Muscle layer of duodenum (tissue), 2 donors: Measurements from ENCODE around the gene VSTM2B.

Experiments
- H3K27ac ChIP-seq: one replicate; pipeline ENCODE4 v1.7.0; 2013; ENCODE audit warnings: mild to moderate bottlenecking, low read length
- H3K27me3 ChIP-seq: one replicate; pipeline ENCODE4 v1.7.0; 2013; ENCODE audit warnings: low read depth, mild to moderate bottlenecking, control low read depth, low read length
- H3K36me3 ChIP-seq, 2 donors: one replicate each; pipeline ENCODE4 v1.7.0; 2013; ENCODE audit warnings: low read length in 2 of 2, control low read depth in 1 of 2, mild to moderate bottlenecking in 1 of 2; ENCODE audit not compliant: insufficient read depth in 2 of 2, control insufficient read depth in 1 of 2
- H3K4me1 ChIP-seq, 2 donors: one replicate each; pipeline ENCODE4 v1.7.0; 2013; ENCODE audit warnings: low read length in 2 of 2, mild to moderate bottlenecking in 2 of 2, control low read depth in 1 of 2, moderate library complexity in 1 of 2; ENCODE audit not compliant: insufficient read depth in 2 of 2, control insufficient read depth in 1 of 2
- H3K4me3 ChIP-seq, 2 donors: one replicate each; pipeline ENCODE4 v1.7.0; 2013; ENCODE audit warnings: low read length in 2 of 2, low read depth in 1 of 2, mild to moderate bottlenecking in 1 of 2
- H3K9me3 ChIP-seq, 2 donors: one replicate each; pipeline ENCODE4 v1.7.0; 2013; ENCODE audit warnings: low read length in 2 of 2, control low read depth in 1 of 2, mild to moderate bottlenecking in 1 of 2; ENCODE audit not compliant: control insufficient read depth in 1 of 2
- donor health status: healthy.

VSTM2B gene

GRCh38 chr19:29610574-29611271, 84.9 kb downstream of the VSTM2B start:
- peaks cover 38 to 61% of the 10 kb centered on the region in 2 donors for H3K36me3 ChIP-seq
- H3K27ac ChIP-seq = no peak overlapping the region
- H3K9me3 ChIP-seq = no peaks in the 10 kb centered on the region
- no peaks in the 10 kb centered on the region for H3K27me3 ChIP-seq
- no peak overlapping the region for H3K4me3 ChIP-seq
- H3K4me1 ChIP-seq = peaks cover 0 to 11% of the 10 kb centered on the region in 2 donors

- Histone ChIP-seq H3K27me3 (no peaks in the 10 kb centered on the region), H3K4me3 (no peak overlapping the region), H3K4me1 (peaks cover 0 to 2% of the 10 kb centered on the region in 2 donors), H3K27ac (no peak overlapping the region), H3K9me3 (no peaks in the 10 kb centered on the region), H3K36me3 (peaks cover 39 to 73% of the 10 kb centered on the region in 2 donors)
These were observed 86.3 kb downstream of the VSTM2B start for GRCh38 chr19:29612121-29612520.

GRCh38 chr19:29612801-29613595, 87.2 kb downstream of the VSTM2B start:
- no peaks in the 10 kb centered on the region for H3K9me3 ChIP-seq
- H3K4me3 ChIP-seq = no peak overlapping the region
- no peak overlapping the region for H3K27ac ChIP-seq
- no peaks in the 10 kb centered on the region for H3K27me3 ChIP-seq
- peaks cover 39 to 73% of the 10 kb centered on the region in 2 donors for H3K36me3 ChIP-seq
- H3K4me1 ChIP-seq = no peaks in the 10 kb centered on the region

GRCh38 chr19:29614046-29614445, 88.3 kb downstream of the VSTM2B start:
- Histone ChIP-seq H3K36me3 (peaks cover 34 to 67% of the 10 kb centered on the region in 2 donors), H3K27me3 (no peaks in the 10 kb centered on the region), H3K9me3 (no peaks in the 10 kb centered on the region), H3K4me3 (no peak overlapping the region), H3K4me1 (no peaks in the 10 kb centered on the region), H3K27ac (no peak overlapping the region)
